GM21528 (cell line): Measurements from ENCODE around the gene SSTR5.
"Not testable (repeated sequence)": the region's sequence is repeated elsewhere in the genome, so short reads cannot be mapped to it uniquely, and the experiment has no call there.

Experiments used
- ATAC-seq: cut with Tn5 transposase; IDR thresholded peaks from one replicate; pipeline ENCODE4 v1.9.1; 2021; ENCODE audit warnings: mild to moderate bottlenecking, moderate library complexity; ENCODE audit not compliant: unreplicated experiment, low FRiP score

Gene SSTR5

GRCh38 chr16:1072526-1073261, at the start of gene SSTR5:
Gene SSTR5, plus strand, starts transcription at chr16:1072747. Its CDS starts 6,122 bp downstream, at chr16:1078869.
- ATAC-seq: no peak

- ATAC-seq: no peak
Measured at GRCh38 chr16:1024138-1024537, 48.4 kb upstream of the SSTR5 start.

GRCh38 chr16:1025183-1025809, 47.3 kb upstream of the SSTR5 start:
- ATAC-seq: not testable (repeated sequence)

- no peak for ATAC-seq
Measured at GRCh38 chr16:1026057-1026783, 46.3 kb upstream of the SSTR5 start.

GRCh38 chr16:1026784-1027500, 45.6 kb upstream of the SSTR5 start:
- ATAC-seq: no peak

DNA sequence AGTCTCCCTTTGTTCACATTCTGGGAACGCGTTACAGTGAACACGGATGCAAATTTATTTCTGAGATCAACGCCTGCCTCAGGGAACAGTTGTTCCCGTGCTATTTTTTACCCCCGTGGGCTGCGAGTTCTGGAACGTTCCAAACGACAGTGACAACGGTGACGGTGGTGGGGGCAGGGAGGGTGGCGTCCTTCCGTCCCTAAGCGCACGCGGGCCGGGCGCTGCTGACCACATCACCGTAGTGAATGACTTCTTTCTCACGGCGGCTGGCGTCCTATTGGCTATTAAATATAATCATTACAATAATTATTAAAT, 45.1 kb upstream of the SSTR5 start:
- ATAC-seq: no peak

DNA sequence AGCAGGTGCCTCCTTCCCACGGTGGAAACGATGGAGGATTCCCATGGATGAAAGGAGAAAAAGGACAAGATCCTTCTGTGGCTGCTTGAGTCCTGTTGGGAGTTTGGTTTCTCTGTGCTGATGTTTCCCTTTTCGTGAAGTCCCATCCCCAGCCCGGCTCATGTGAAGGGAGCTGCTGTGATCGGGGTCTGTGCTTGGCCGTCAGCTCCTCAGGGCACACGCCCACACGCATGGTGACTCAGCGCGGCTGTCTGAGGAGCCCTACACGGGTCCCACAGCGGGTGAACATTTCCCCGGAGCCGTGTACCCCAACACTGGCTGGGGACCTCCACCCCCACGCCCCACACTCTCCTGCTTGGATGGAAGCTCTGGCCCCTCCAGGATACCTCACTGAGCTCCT, 44.5 kb upstream of the SSTR5 start:
- ATAC-seq: no peak

DNA sequence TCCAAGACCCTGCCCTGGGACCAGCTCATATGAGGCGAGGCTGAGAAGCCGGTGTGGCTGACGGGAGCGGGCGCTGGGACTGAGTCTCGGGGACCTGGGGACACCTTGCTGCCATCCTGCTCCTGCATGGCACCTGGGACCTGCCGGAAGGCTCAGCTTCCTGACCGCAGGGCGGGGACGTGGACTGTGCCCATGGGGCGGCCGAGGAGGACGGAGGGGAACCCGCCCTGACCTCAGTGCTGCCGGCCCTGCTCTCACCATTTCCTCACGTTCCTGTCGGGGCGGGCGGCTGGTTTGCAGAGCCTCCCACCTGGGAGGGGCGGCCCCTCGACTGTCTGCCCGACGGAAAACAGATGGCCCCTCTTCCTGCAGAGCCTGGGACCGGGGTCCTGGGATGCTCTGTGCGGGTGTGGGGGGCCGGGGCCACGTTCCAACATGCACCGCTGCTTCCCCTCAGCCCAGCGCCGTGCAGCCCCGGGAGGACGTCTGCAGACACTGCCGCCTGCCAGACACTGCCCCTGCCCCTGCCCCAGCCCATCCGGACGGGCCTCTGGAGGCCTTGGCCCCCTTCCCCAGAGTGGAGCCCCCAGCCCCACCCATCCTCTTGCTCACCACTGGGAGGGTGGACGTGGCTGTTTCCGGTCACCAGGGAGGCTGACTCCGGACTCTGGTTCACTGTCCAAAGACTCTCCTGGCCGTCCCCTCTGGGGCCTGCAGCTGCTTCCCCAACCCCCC, 43.9 kb upstream of the SSTR5 start:
- ATAC-seq: no peak

- no peak for ATAC-seq
Measured at GRCh38 chr16:1029259-1029545, 43.3 kb upstream of the SSTR5 start.

GRCh38 chr16:1030473-1030901, 42.1 kb upstream of the SSTR5 start:
- no peak for ATAC-seq

GRCh38 chr16:1031666-1032065, 40.9 kb upstream of the SSTR5 start:
- ATAC-seq: no peak

GRCh38 chr16:1032607-1033006, 39.9 kb upstream of the SSTR5 start:
- ATAC-seq: no peak

DNA sequence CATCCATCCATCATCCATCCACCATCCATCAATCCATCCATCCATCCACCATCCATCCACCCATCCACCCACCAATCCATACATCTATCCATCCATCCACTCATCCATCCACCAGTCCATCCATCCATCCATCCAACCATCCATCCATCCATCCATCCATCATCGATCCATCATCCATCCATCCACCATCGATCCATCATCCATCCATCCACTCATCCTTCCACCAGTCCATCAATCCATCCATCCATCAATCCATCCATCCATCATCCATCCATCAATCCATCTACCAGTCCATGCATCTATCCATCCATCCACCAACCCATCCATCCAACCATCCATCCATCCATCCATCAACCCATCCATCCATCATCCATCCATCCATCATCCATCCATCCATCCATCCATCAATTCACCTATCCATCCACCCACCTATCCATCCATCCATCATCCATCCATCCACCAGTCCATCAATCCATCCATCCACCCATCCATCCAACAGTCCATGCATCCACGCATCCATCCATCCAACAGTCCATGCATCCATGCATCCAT, 39.3 kb upstream of the SSTR5 start:
- ATAC-seq: no peak

- no peak for ATAC-seq
Measured at GRCh38 chr16:1034230-1035065, 38.1 kb upstream of the SSTR5 start.

DNA sequence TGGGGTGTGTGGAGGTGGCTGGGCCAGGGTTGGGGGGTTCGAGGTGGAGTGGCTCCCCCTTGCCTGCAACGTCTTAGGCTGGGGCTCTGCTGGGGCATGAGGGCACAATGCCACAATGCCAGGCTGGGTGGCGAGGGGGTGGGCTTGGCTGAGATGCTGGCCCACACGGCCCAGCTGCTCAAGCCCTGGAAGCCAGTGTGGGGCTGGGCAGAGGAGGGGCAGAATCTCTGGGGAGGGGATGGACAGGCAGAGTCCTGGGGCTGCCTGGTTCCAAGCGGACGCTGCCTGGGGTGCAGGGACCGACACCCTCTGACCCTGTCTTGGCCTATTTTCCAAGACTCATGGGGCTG, 37.5 kb upstream of the SSTR5 start:
- ATAC-seq: no peak

GRCh38 chr16:1036166-1036565, 36.4 kb upstream of the SSTR5 start:
- no peak for ATAC-seq

DNA sequence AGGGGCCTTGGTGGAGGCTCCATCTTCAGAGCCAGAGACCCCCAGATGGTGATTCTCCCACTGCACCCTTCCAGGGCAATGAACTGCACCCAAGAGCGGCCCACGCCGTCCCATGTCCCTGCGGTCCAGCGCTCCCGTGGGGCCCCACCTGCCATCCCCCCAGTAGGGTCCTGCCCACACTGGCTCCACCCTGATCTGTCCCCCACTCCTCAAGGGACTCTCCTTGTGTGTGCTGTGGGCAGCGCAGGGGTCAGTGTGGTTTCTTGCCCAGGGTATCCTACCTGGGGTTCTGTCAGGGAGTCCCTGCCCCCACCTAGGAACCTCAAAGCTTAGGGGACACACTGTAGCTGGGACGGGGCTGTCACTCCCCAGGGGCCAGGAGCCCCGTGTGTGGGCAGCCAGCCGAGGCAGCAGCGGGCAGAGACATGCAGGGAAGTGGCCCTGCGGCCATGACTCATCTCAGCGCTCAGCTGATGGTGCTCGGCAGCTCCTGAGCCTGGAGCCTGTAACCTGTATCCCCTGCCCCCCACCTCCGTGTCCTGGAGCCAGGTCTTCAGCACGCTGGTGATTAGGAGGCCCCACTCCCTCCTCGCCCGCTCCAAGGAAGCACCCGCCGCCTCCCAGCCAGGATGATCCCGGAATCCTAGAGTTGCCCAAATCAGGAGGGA, 35.7 kb upstream of the SSTR5 start:
- ATAC-seq: no peak

GRCh38 chr16:1037394-1038257, 34.9 kb upstream of the SSTR5 start:
- ATAC-seq: no peak
